IMR-90 (cell line): ENCODE results near the gene FOXP4.

ENCODE experiments used
- CHD1 ChIP-seq: IDR thresholded peaks from 2 replicates; pipeline ENCODE4 v1.6.1; 2012; ENCODE audit warnings: low read depth, low read length, improper control_type of control experiment
- MXI1 ChIP-seq: IDR thresholded peaks from 2 replicates; pipeline ENCODE4 v1.6.1; 2012; ENCODE audit warnings: low read depth, mild to moderate bottlenecking, low read length, moderate library complexity, borderline replicate concordance
- POLR2A ChIP-seq: IDR thresholded peaks from 2 replicates; pipeline ENCODE4 v1.6.1; 2012; ENCODE audit warnings: mild to moderate bottlenecking, low read depth, low read length
- RFX5 ChIP-seq: IDR thresholded peaks from 2 replicates; pipeline ENCODE4 v1.8.0; 2012; ENCODE audit warnings: low read depth, mild to moderate bottlenecking, low read length, moderate library complexity
- USF2 ChIP-seq: fragments of 150-350 bp; IDR thresholded peaks from 2 replicates; pipeline ENCODE4 v1.6.1; 2017; ENCODE audit warnings: mild to moderate bottlenecking, antibody characterized with exemption, low read length, low read depth
- TF ChIP-seq, protein P1 (sequence below): conservative IDR thresholded peaks from 2 replicates; pipeline ENCODE4 v1.5.1; 2012; ENCODE audit warnings: mild to moderate bottlenecking, low read depth, low read length, improper control_type of control experiment

- TF ChIP-seq, protein P1, sequence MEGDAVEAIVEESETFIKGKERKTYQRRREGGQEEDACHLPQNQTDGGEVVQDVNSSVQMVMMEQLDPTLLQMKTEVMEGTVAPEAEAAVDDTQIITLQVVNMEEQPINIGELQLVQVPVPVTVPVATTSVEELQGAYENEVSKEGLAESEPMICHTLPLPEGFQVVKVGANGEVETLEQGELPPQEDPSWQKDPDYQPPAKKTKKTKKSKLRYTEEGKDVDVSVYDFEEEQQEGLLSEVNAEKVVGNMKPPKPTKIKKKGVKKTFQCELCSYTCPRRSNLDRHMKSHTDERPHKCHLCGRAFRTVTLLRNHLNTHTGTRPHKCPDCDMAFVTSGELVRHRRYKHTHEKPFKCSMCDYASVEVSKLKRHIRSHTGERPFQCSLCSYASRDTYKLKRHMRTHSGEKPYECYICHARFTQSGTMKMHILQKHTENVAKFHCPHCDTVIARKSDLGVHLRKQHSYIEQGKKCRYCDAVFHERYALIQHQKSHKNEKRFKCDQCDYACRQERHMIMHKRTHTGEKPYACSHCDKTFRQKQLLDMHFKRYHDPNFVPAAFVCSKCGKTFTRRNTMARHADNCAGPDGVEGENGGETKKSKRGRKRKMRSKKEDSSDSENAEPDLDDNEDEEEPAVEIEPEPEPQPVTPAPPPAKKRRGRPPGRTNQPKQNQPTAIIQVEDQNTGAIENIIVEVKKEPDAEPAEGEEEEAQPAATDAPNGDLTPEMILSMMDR, result no peak
- TF ChIP-seq RFX5 (no peak), POLR2A (no peak), CHD1 (no peak), USF2 (no peak), MXI1 (no peak)
These were observed 37.4 kb downstream of the FOXP4 start for GRCh38 chr6:41583565-41583964.
